Type B pancreatic cell (in vitro differentiated cells): Measurements from ENCODE around the gene FMN1. TPM values are rescaled to one million over a fixed set of nuclear protein-coding genes. Genes with fewer than 3 reads are reported as not detected.

Experiments
- DNase-seq: peaks from one replicate; pipeline ENCODE4 v3.0.0; 2021; ENCODE audit warnings: mixed read lengths; ENCODE audit not compliant: unreplicated experiment; ENCODE audit errors: extremely low spot score
- H3K27ac Mint-ChIP-seq: 2 replicates; pipeline ENCODE4 v1.8.0; 2021; ENCODE audit warnings: mild to moderate bottlenecking, mixed read lengths
- H3K27me3 Mint-ChIP-seq: 2 replicates; pipeline ENCODE4 v1.8.0; 2021; ENCODE audit warnings: mixed read lengths
- H3K36me3 Mint-ChIP-seq: 2 replicates; pipeline ENCODE4 v1.8.0; 2021; ENCODE audit warnings: mixed read lengths
- H3K4me1 Mint-ChIP-seq: one replicate; pipeline ENCODE4 v1.8.0; 2021; ENCODE audit warnings: mixed read lengths; ENCODE audit not compliant: unreplicated experiment
- H3K4me3 Mint-ChIP-seq: 2 replicates; pipeline ENCODE4 v1.8.0; 2021; ENCODE audit warnings: mild to moderate bottlenecking, mixed read lengths
- H3K9me3 Mint-ChIP-seq: 2 replicates; pipeline ENCODE4 v1.8.0; 2021; ENCODE audit warnings: mixed read lengths
- total RNA-seq: library from RNA; stranded (reverse); gene quantifications from 2 replicates; pipeline ENCODE4 v1.2.1, GENCODE V29; 2021; ENCODE audit warnings: low replicate concordance
- TF ChIP-seq, protein P1 (sequence below): fragments of 200-600 bp; sonication (generic); conservative IDR thresholded peaks from 2 replicates; pipeline ENCODE4 v1.5.0; 2021; ENCODE audit warnings: antibody characterized with exemption, mild to moderate bottlenecking

FMN1 gene
- total RNA-seq, 1 donor from 2014 or later, result 22.1 TPM

- Mint-ChIP-seq H3K27me3 (no peaks in the 10 kb centered on the region), H3K27ac (no peak overlapping the region), H3K9me3 (no peaks in the 10 kb centered on the region), H3K36me3 (peaks cover 6% of the 10 kb centered on the region), H3K4me3 (no peak overlapping the region), H3K4me1 (peaks cover 6% of the 10 kb centered on the region)
- TF ChIP-seq, protein P1, sequence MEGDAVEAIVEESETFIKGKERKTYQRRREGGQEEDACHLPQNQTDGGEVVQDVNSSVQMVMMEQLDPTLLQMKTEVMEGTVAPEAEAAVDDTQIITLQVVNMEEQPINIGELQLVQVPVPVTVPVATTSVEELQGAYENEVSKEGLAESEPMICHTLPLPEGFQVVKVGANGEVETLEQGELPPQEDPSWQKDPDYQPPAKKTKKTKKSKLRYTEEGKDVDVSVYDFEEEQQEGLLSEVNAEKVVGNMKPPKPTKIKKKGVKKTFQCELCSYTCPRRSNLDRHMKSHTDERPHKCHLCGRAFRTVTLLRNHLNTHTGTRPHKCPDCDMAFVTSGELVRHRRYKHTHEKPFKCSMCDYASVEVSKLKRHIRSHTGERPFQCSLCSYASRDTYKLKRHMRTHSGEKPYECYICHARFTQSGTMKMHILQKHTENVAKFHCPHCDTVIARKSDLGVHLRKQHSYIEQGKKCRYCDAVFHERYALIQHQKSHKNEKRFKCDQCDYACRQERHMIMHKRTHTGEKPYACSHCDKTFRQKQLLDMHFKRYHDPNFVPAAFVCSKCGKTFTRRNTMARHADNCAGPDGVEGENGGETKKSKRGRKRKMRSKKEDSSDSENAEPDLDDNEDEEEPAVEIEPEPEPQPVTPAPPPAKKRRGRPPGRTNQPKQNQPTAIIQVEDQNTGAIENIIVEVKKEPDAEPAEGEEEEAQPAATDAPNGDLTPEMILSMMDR, result no peak
- DNase-seq, result no peak
Observed at GRCh38 chr15:32833379-32833821, 361.1 kb downstream of the FMN1 start.

DNA sequence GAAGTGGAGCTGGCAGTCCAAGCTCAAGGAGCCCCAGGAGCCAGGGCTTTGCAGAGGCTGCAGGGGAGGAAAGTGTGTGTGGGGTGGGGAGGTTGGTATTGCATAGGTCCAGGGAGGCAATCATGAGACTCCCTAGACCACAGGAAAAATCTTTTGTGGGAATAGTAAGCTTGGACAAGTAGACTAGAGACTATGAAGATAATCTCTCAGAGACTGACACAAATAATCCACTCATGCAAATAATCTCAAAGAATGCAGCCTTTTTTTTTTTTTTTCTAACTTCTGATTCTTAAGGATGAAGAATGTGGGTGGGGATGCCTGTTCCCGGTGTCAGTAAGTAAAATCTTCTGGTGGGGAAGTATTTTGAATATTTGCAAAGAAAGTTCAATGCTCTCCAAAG, 363.0 kb downstream of the FMN1 start:
- H3K4me1 Mint-ChIP-seq, result peaks cover 10% of the 10 kb centered on the region

GRCh38 chr15:32830241-32830640, 364.3 kb downstream of the FMN1 start:
- TF ChIP-seq, protein P1, result no peak
- Mint-ChIP-seq H3K4me1 (peaks cover 15% of the 10 kb centered on the region), H3K27ac (no peak overlapping the region), H3K4me3 (no peak overlapping the region), H3K27me3 (no peaks in the 10 kb centered on the region), H3K9me3 (no peaks in the 10 kb centered on the region), H3K36me3 (peaks cover 13% of the 10 kb centered on the region)
- DNase-seq, result no peak

More for the DNA sequence above, 363.0 kb downstream of the FMN1 start:
- DNase-seq, result no peak
- no peaks in the 10 kb centered on the region for H3K27me3 Mint-ChIP-seq
- TF ChIP-seq, protein P1, result no peak
- H3K9me3 Mint-ChIP-seq, result no peaks in the 10 kb centered on the region
- H3K36me3 Mint-ChIP-seq, result peaks cover 6% of the 10 kb centered on the region
- no peak overlapping the region for H3K27ac Mint-ChIP-seq
- H3K4me3 Mint-ChIP-seq, result no peak overlapping the region

DNA sequence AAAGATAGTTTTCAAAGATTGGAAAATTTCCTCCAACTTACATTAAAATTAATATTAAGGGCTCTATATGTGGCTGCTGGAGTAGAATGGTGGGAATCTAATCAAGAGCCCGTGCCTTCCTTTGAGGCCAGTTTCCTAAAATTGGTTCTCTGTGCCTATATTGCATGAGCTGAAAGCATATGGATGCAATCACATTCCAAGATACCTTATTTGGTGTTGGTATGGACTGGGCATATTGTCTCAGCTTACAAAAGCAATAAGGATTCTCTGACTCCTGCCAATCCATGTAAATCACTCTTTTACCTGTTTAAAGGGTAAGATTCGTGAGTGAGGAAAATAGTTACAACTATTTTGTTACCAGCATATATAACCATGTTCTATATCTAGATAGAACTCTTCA, 365.1 kb downstream of the FMN1 start:
- H3K36me3 Mint-ChIP-seq, result peaks cover 14% of the 10 kb centered on the region
- TF ChIP-seq, protein P1, result no peak
- H3K4me3 Mint-ChIP-seq, result no peak overlapping the region
- H3K4me1 Mint-ChIP-seq, result peaks cover 15% of the 10 kb centered on the region
- no peaks in the 10 kb centered on the region for H3K9me3 Mint-ChIP-seq
- H3K27me3 Mint-ChIP-seq, result no peaks in the 10 kb centered on the region
- no peak for DNase-seq
- no peak overlapping the region for H3K27ac Mint-ChIP-seq

- no peak overlapping the region for H3K27ac Mint-ChIP-seq
Observed at GRCh38 chr15:32828507-32829186, 365.9 kb downstream of the FMN1 start.

More at GRCh38 chr15:32828507-32829186, 365.9 kb downstream of the FMN1 start:
- Mint-ChIP-seq H3K27me3 (no peaks in the 10 kb centered on the region), H3K4me1 (peaks cover 15% of the 10 kb centered on the region), H3K9me3 (no peaks in the 10 kb centered on the region), H3K36me3 (peaks cover 14% of the 10 kb centered on the region), H3K4me3 (no peak overlapping the region)
- no peak for DNase-seq
- TF ChIP-seq, protein P1, result no peak
